Colonic mucosa (tissue), 4 donors: ENCODE results near the gene GOLGB1. TPM values are rescaled to one million over a fixed set of nuclear protein-coding genes. Genes with fewer than 3 reads are reported as not detected.
A peak's percentile ranks its signal among the peaks of the same experiment; 100 is the strongest.

ENCODE experiments used
- DNase-seq: peaks from one replicate; pipeline ENCODE4 v3.0.0-alpha.2; 2020
- H3K27ac ChIP-seq: fragments of 200-600 bp; one replicate; pipeline ENCODE4 v1.8.0; 2021
- H3K27me3 ChIP-seq: fragments of 200-600 bp; one replicate; pipeline ENCODE4 v1.8.0; 2021
- H3K36me3 ChIP-seq: fragments of 200-600 bp; one replicate; pipeline ENCODE4 v1.8.0; 2021
- H3K4me1 ChIP-seq: fragments of 200-600 bp; one replicate; pipeline ENCODE4 v1.8.0; 2021; ENCODE audit warnings: mild to moderate bottlenecking
- H3K4me3 ChIP-seq: fragments of 200-600 bp; one replicate; pipeline ENCODE4 v1.8.0; 2021
- H3K9ac ChIP-seq, 2 donors: one replicate each; pipeline ENCODE4 v1.7.0; 2013; ENCODE audit warnings: control low read depth in 2 of 2, low read depth in 2 of 2, low read length in 2 of 2
- H3K9me3 ChIP-seq: fragments of 200-600 bp; one replicate; pipeline ENCODE4 v1.8.0; 2021
- CTCF ChIP-seq: fragments of 200-600 bp; IDR thresholded peaks from one replicate; pipeline ENCODE4 v1.8.0; 2022; ENCODE audit warnings: antibody characterized with exemption, mild to moderate bottlenecking
- intact Hi-C: fragments of 100-400 bp; cut with DNase I; formaldehyde crosslinking; loops from one replicate; pipeline ENCODE4 v1.14.1; 2022
- total RNA-seq, 2 donors: library from RNA; stranded (reverse); fragmentation: NEBNext Ultra II Directional in 1 of 2; extraction: Animal tissue kit (Norgen Biotek cat#: 25700) in 1 of 2; gene quantifications; one replicate each; pipeline ENCODE4 v1.2.1, GENCODE V29; 2021
- donor health status: healthy.
- donor health status: DM: no; HTN: no; CAD: no.
- donor health status: DM: no; HTN: no; CAD: no.

The GOLGB1 gene
- total RNA-seq, 2 donors from 2014 or later, result 47.2 to 75.6 TPM

GRCh38 chr3:121663171-121663847 is 86.2 kb downstream of the GOLGB1 start:
- no peak overlapping the region for H3K4me3 ChIP-seq

GRCh38 chr3:121662742-121663141 is 86.8 kb downstream of the GOLGB1 start:
- no peak for DNase-seq
- no peaks in the 10 kb centered on the region for H3K4me1 ChIP-seq
- intact Hi-C loops, result no loop called here

More at GRCh38 chr3:121663171-121663847, 86.2 kb downstream of the GOLGB1 start:
- Histone ChIP-seq H3K36me3 (peaks cover 6% of the 10 kb centered on the region), H3K9me3 (no peaks in the 10 kb centered on the region), H3K27me3 (no peaks in the 10 kb centered on the region), H3K4me1 (no peaks in the 10 kb centered on the region), H3K27ac (no peak overlapping the region), H3K9ac (no peak overlapping the region)
- intact Hi-C loops, result no loop called here
- DNase-seq, result no peak
- TF ChIP-seq CTCF, result no peak

GRCh38 chr3:121661376-121661775 is 88.2 kb downstream of the GOLGB1 start:
- Histone ChIP-seq H3K4me1 (no peaks in the 10 kb centered on the region), H3K27me3 (no peaks in the 10 kb centered on the region), H3K4me3 (no peak overlapping the region), H3K9ac (no peak overlapping the region), H3K36me3 (peaks cover 6% of the 10 kb centered on the region), H3K9me3 (no peaks in the 10 kb centered on the region), H3K27ac (peak overlapping the region; percentile 74)
- no peak for TF ChIP-seq CTCF
- DNase-seq, result no peak
- intact Hi-C loops, result no loop called here

More at GRCh38 chr3:121662742-121663141, 86.8 kb downstream of the GOLGB1 start:
- Histone ChIP-seq H3K27ac (no peak overlapping the region), H3K9me3 (no peaks in the 10 kb centered on the region), H3K36me3 (peaks cover 6% of the 10 kb centered on the region), H3K4me3 (no peak overlapping the region), H3K27me3 (no peaks in the 10 kb centered on the region), H3K9ac (no peak overlapping the region)
- no peak for TF ChIP-seq CTCF

GRCh38 chr3:121660356-121661171 is 89.0 kb downstream of the GOLGB1 start, which contains the start of gene HCLS1:
Gene HCLS1, minus strand, starts transcription at chr3:121660903. Its CDS starts 2,556 bp downstream, at chr3:121658347.
- Histone ChIP-seq H3K9ac (peak within 1 kb of the TSS in 1 of 2 donors; percentile 62), H3K4me3 (peak within 1 kb of the TSS; percentile 9), H3K4me1 (no peaks in the 10 kb centered on the region), H3K27ac (peak within 1 kb of the TSS; percentile 74), H3K9me3 (no peaks in the 10 kb centered on the region), H3K27me3 (no peaks in the 10 kb centered on the region), H3K36me3 (peaks cover under 1% of the 10 kb centered on the region)
- DNase-seq, result peak; percentile 46
- no peak for TF ChIP-seq CTCF
- intact Hi-C loops, result no loop called here

GRCh38 chr3:121659586-121659985 is 90.0 kb downstream of the GOLGB1 start:
- Histone ChIP-seq H3K9ac (peak overlapping the region in 1 of 2 donors; percentile 6), H3K4me1 (no peaks in the 10 kb centered on the region), H3K9me3 (no peaks in the 10 kb centered on the region), H3K27ac (peak overlapping the region; percentile 74), H3K27me3 (no peaks in the 10 kb centered on the region), H3K36me3 (no peaks in the 10 kb centered on the region), H3K4me3 (peak overlapping the region; percentile 2)
- no peak for DNase-seq
- intact Hi-C loops, result no loop called here
- no peak for TF ChIP-seq CTCF
